ENCODE data around the gene GREM1. TPM values are rescaled to one million over a fixed set of nuclear protein-coding genes. Genes with fewer than 3 reads are reported as not detected.

Gene GREM1
- total RNA-seq, 1 experiment from 2014 or later = 1.1 TPM

DNA sequence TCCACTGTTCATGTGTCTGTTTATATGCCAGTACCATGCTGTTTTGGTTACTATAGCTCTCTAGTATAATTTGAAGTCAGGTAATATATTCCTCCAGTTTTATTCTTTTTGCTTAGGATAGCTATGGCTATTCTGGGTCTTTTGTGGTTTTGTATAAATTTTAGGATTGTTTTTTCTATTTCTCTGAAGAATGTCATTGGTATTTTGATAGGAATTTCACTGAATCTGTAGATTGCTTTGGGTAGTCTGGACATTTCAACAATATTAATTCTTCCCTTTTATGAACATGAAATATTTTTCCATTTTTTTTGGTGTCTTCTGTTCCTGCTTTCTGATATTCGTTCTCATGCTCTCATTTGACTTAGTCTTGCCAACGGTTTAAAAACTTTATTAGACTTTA lies 39.6 kb downstream of the GREM1 start:
- TF ChIP-seq CTCF (conservative IDR thresholded peaks at IDR 0.05) = no peak
- no peaks in the 10 kb centered on the region for H3K79me2 ChIP-seq (ENCODE audit: insufficient read depth, low read length)
- no peak overlapping the region for H2AK5ac ChIP-seq (ENCODE audit: insufficient read length, low read length)
- no peaks in the 10 kb centered on the region for H3K27me3 ChIP-seq (ENCODE audit: insufficient read depth, low read length)
- H3K27ac ChIP-seq (ENCODE audit: insufficient read length, low read depth, low read length) = no peak overlapping the region
- H2BK5ac ChIP-seq (ENCODE audit: insufficient read length, low read length) = no peak overlapping the region
- no peak overlapping the region for H3K4me3 Mint-ChIP-seq
- peaks cover 0 to 4% (median 0%) of the 10 kb centered on the region in 3 experiments; a peak in 2 of 7 replicates for H3K36me3 Mint-ChIP-seq (ENCODE audit: insufficient read depth in 1 of 3, low read depth in 3 of 3)
- H3K4me2 ChIP-seq (ENCODE audit: insufficient read depth, insufficient read length, low read length) = no peak overlapping the region
- no CpG with 5 or more reads among the region's 2 CpGs for WGBS (ENCODE audit: extremely low coverage, insufficient read length, low lambda C conversion rate)
- no peak overlapping the region for H2BK120ac ChIP-seq (ENCODE audit: low read depth, low read length, poor library complexity, severe bottlenecking)
- H3K79me1 ChIP-seq (ENCODE audit: insufficient read depth, low read depth, low read length, poor library complexity, severe bottlenecking) = no peaks in the 10 kb centered on the region
- no peak overlapping the region for H3K23ac ChIP-seq (ENCODE audit: insufficient read length, low read depth, low read length)
- H4K91ac ChIP-seq (ENCODE audit: insufficient read length, low read depth, low read length) = no peak overlapping the region
- no peaks in the 10 kb centered on the region for H3K27me3 Mint-ChIP-seq (ENCODE audit: low read depth)
- no peak overlapping the region for H2AFZ ChIP-seq (ENCODE audit: low read length)
- H3K9me3 ChIP-seq (ENCODE audit: control insufficient read depth, low read depth, low read length) = no peaks in the 10 kb centered on the region
- H2BK20ac ChIP-seq (ENCODE audit: low read depth, low read length, poor library complexity, severe bottlenecking) = no peak overlapping the region
- no peak overlapping the region for H3K4ac ChIP-seq (ENCODE audit: low read depth, low read length)
- no peak overlapping the region for H4K8ac ChIP-seq (replicated peaks; ENCODE audit: insufficient read length, low read depth, low read length)
- no peak overlapping the region for H3K56ac ChIP-seq (ENCODE audit: insufficient read length, low read depth, low read length)
- H3K9me3 Mint-ChIP-seq = peaks cover under 1 to 3% of the 10 kb centered on the region in 2 experiments; a peak in 3 of 5 replicates
- no peak overlapping the region for H2BK15ac ChIP-seq (ENCODE audit: low read depth, low read length)
- no peak overlapping the region for H3K27ac Mint-ChIP-seq
- H3K18ac ChIP-seq (ENCODE audit: insufficient read length, low read depth, low read length) = no peak overlapping the region
- H3K4me1 Mint-ChIP-seq = no peaks in the 10 kb centered on the region
- no peak for DNase-seq
- no peaks in the 10 kb centered on the region for H4K20me1 ChIP-seq (ENCODE audit: control insufficient read depth, insufficient read depth, insufficient read length)
- H3K14ac ChIP-seq (ENCODE audit: insufficient read depth, low read length) = no peak overlapping the region
- H3K4me1 ChIP-seq (ENCODE audit: insufficient read depth, low read length) = no peaks in the 10 kb centered on the region
- H2BK12ac ChIP-seq (ENCODE audit: insufficient read length, low read depth, low read length) = no peak overlapping the region
- no peak overlapping the region for H4K5ac ChIP-seq (ENCODE audit: insufficient read length, low read depth, low read length)
- H3T11ph ChIP-seq (ENCODE audit: low read length) = no peak overlapping the region
- no peak overlapping the region for H3K9ac ChIP-seq (ENCODE audit: extremely low read depth, insufficient read length, low read length)
- H3K23me2 ChIP-seq (ENCODE audit: insufficient read length, low read depth, low read length, poor library complexity, severe bottlenecking) = no peaks in the 10 kb centered on the region

Data from H9 (cell line).